Effector CD4-positive, alpha-beta T cell (primary cell): ENCODE measurements around the gene SLC20A1.
"Not testable (repeated sequence)": the region's sequence is repeated elsewhere in the genome, so short reads cannot be mapped to it uniquely, and the experiment has no call there.

Experiments used
- DNase-seq: peaks from one replicate; pipeline ENCODE4 v3.0.0-alpha.2; 2020

Gene SLC20A1

GRCh38 chr2:112646791-112647689 lies 1.3 kb downstream of the SLC20A1 start:
- DNase-seq: no peak

- no peak for DNase-seq
Measured at GRCh38 chr2:112648081-112648480, 2.3 kb downstream of the SLC20A1 start.

- no peak for DNase-seq
Measured at GRCh38 chr2:112656679-112657078, 10.9 kb downstream of the SLC20A1 start.

GRCh38 chr2:112658301-112658700 lies 12.6 kb downstream of the SLC20A1 start:
- DNase-seq: no peak

GRCh38 chr2:112658839-112659667 lies 13.3 kb downstream of the SLC20A1 start:
- DNase-seq: no peak

- no peak for DNase-seq
Measured at GRCh38 chr2:112660138-112660537, 14.4 kb downstream of the SLC20A1 start.

- no peak for DNase-seq
Measured at GRCh38 chr2:112661656-112662305, 16.0 kb downstream of the SLC20A1 start.

GRCh38 chr2:112662704-112663103 lies 17.0 kb downstream of the SLC20A1 start:
- DNase-seq: no peak

- no peak for DNase-seq
Measured at GRCh38 chr2:112664689-112665088, 18.9 kb downstream of the SLC20A1 start.

- no peak for DNase-seq
Measured at GRCh38 chr2:112665113-112665780, 19.5 kb downstream of the SLC20A1 start.

- no peak for DNase-seq
Measured at GRCh38 chr2:112666761-112667122, 21.0 kb downstream of the SLC20A1 start.

- DNase-seq: not testable (repeated sequence)
Measured at GRCh38 chr2:112667540-112667939, 21.8 kb downstream of the SLC20A1 start.

- DNase-seq: no peak
Measured at GRCh38 chr2:112669667-112670066, 23.9 kb downstream of the SLC20A1 start.

- DNase-seq: no peak
Measured at GRCh38 chr2:112670252-112671022, 24.7 kb downstream of the SLC20A1 start.

- no peak for DNase-seq
Measured at GRCh38 chr2:112671801-112672200, 26.1 kb downstream of the SLC20A1 start.

GRCh38 chr2:112673008-112673407 lies 27.3 kb downstream of the SLC20A1 start:
- DNase-seq: no peak

- no peak for DNase-seq
Measured at GRCh38 chr2:112674229-112674628, 28.5 kb downstream of the SLC20A1 start.

- DNase-seq: no peak
Measured at GRCh38 chr2:112679484-112679883, 33.7 kb downstream of the SLC20A1 start.

- no peak for DNase-seq
Measured at GRCh38 chr2:112680666-112681101, 34.9 kb downstream of the SLC20A1 start.

GRCh38 chr2:112682101-112682500 lies 36.4 kb downstream of the SLC20A1 start:
- DNase-seq: no peak

GRCh38 chr2:112683550-112684414 lies 38.0 kb downstream of the SLC20A1 start:
- no peak for DNase-seq
